Prostate gland (tissue), 2 donors: ENCODE data around the gene SPR.

ENCODE experiments used
- CTCF ChIP-seq, 4 experiments: fragments of 200-600 bp in 2 of 4; fragments of 450-650 bp in 2 of 4; sonication (generic) in 2 of 4; IDR thresholded peaks; 1 replicate in 3 of 4; 2 replicates in 1 of 4; pipeline ENCODE4 v1.5.1; 2016 to 2019; ENCODE audit warnings: antibody characterized with exemption in 4 of 4, mild to moderate bottlenecking in 2 of 4, moderate library complexity in 2 of 4
- POLR2A ChIP-seq: fragments of 450-650 bp; IDR thresholded peaks from one replicate; pipeline ENCODE4 v1.6.1; 2016; ENCODE audit warnings: antibody characterized with exemption, mild to moderate bottlenecking

- TF ChIP-seq CTCF (IDR thresholded peaks at IDR 0.05) (no peak), POLR2A (no peak)
Measured at GRCh38 chr2:72940786-72941185, 53.6 kb downstream of the SPR start.
